Endothelial cell of umbilical vein (primary cell): ENCODE measurements around the gene MACROD2.

ENCODE experiments used
- EZH2 ChIP-seq: IDR thresholded peaks from 2 replicates; pipeline ENCODE4 v1.6.1; 2012; ENCODE audit warnings: borderline replicate concordance, low read depth, mild to moderate bottlenecking, moderate library complexity, low read length, inconsistent platforms; ENCODE audit not compliant: severe bottlenecking
- POLR2A ChIP-seq: IDR thresholded peaks from 2 replicates; pipeline ENCODE4 v1.6.1; 2012; ENCODE audit warnings: low read depth, mild to moderate bottlenecking, control low read depth, low read length
- POLR2AphosphoS5 ChIP-seq: IDR thresholded peaks from 2 replicates; pipeline ENCODE4 v1.6.1; 2012; ENCODE audit warnings: low read depth, mild to moderate bottlenecking, control low read depth, low read length, moderate library complexity; ENCODE audit not compliant: insufficient read depth
- TF ChIP-seq, protein P1 (sequence below), 2 donors: IDR thresholded peaks; 1 replicate in 1 of 2; 2 replicates in 1 of 2; pipeline ENCODE4 v1.5.1; 2011; ENCODE audit warnings: low read length in 2 of 2, mild to moderate bottlenecking in 2 of 2, moderate library complexity in 2 of 2, control low read depth in 1 of 2, inconsistent platforms in 1 of 2, low read depth in 1 of 2; ENCODE audit not compliant: insufficient read depth in 1 of 2; ENCODE audit errors: extremely low read depth in 1 of 2
- TF ChIP-seq, protein P2 (sequence below): IDR thresholded peaks from 2 replicates; pipeline ENCODE4 v1.6.1; 2011; ENCODE audit not compliant: insufficient read depth, insufficient read length

DNA sequence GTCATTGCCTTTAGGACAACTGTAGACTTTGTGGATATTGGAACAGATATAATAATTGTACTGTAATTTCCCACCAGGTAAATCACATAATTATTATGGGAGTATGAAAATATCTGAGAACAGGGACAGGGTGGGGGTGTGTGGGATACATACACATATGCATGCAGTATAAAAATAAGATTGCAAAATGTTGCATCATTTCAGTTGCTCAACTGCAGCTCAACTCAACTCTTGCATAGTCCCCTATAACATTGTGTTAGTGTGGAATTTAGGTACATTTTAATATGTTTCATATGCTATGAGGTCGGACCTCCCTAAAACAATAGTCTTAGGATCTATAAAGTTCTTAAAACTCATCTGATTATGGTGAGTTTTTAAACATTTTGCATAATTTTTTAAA, 617.1 kb downstream of the MACROD2 start:
- TF ChIP-seq, protein P1, sequence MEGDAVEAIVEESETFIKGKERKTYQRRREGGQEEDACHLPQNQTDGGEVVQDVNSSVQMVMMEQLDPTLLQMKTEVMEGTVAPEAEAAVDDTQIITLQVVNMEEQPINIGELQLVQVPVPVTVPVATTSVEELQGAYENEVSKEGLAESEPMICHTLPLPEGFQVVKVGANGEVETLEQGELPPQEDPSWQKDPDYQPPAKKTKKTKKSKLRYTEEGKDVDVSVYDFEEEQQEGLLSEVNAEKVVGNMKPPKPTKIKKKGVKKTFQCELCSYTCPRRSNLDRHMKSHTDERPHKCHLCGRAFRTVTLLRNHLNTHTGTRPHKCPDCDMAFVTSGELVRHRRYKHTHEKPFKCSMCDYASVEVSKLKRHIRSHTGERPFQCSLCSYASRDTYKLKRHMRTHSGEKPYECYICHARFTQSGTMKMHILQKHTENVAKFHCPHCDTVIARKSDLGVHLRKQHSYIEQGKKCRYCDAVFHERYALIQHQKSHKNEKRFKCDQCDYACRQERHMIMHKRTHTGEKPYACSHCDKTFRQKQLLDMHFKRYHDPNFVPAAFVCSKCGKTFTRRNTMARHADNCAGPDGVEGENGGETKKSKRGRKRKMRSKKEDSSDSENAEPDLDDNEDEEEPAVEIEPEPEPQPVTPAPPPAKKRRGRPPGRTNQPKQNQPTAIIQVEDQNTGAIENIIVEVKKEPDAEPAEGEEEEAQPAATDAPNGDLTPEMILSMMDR (IDR thresholded peaks at IDR 0.05; ENCODE audit: extremely low read depth in 1 of 2, insufficient read depth in 1 of 2, low read depth in 1 of 2, low read length in 2 of 2): no peak
- TF ChIP-seq POLR2A: no peak
- TF ChIP-seq, protein P2, sequence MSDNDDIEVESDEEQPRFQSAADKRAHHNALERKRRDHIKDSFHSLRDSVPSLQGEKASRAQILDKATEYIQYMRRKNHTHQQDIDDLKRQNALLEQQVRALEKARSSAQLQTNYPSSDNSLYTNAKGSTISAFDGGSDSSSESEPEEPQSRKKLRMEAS: no peak
- no peak for TF ChIP-seq POLR2AphosphoS5
- TF ChIP-seq EZH2: no peak
